Osteocyte (in vitro differentiated cells): ENCODE data around the gene FBXO48. TPM values are rescaled to one million over a fixed set of nuclear protein-coding genes. Genes with fewer than 3 reads are reported as not detected.
A peak's percentile ranks its signal among the peaks of the same experiment; 100 is the strongest.

Source experiments
- DNase-seq: peaks from one replicate; pipeline ENCODE4 v3.0.0; 2021; ENCODE audit warnings: mixed read lengths; ENCODE audit not compliant: unreplicated experiment; ENCODE audit errors: extremely low spot score
- H3K27ac Mint-ChIP-seq: one replicate; pipeline ENCODE4 v1.8.0; 2021; ENCODE audit warnings: mild to moderate bottlenecking, mixed read lengths; ENCODE audit not compliant: unreplicated experiment
- H3K27me3 Mint-ChIP-seq: one replicate; pipeline ENCODE4 v1.8.0; 2021; ENCODE audit warnings: mixed read lengths; ENCODE audit not compliant: unreplicated experiment
- H3K36me3 Mint-ChIP-seq: one replicate; pipeline ENCODE4 v1.8.0; 2021; ENCODE audit warnings: mixed read lengths; ENCODE audit not compliant: unreplicated experiment
- H3K4me1 Mint-ChIP-seq: one replicate; pipeline ENCODE4 v1.8.0; 2021; ENCODE audit warnings: mixed read lengths; ENCODE audit not compliant: unreplicated experiment
- H3K4me3 Mint-ChIP-seq: one replicate; pipeline ENCODE4 v1.8.0; 2021; ENCODE audit warnings: mild to moderate bottlenecking, moderate library complexity, mixed read lengths; ENCODE audit not compliant: unreplicated experiment
- H3K9me3 Mint-ChIP-seq: one replicate; pipeline ENCODE4 v1.8.0; 2021; ENCODE audit warnings: mixed read lengths; ENCODE audit not compliant: unreplicated experiment
- CTCF ChIP-seq: fragments of 200-600 bp; sonication (generic); IDR thresholded peaks from 2 replicates; pipeline ENCODE4 v1.5.0; 2021; ENCODE audit warnings: antibody characterized with exemption, mild to moderate bottlenecking, moderate library complexity
- total RNA-seq: library from RNA; stranded (reverse); gene quantifications from 2 replicates; pipeline ENCODE4 v1.2.1, GENCODE V29; 2021

The FBXO48 gene
- total RNA-seq, 1 donor from 2014 or later = 0.81 TPM

GRCh38 chr2:68438455-68439303, 28.4 kb downstream of the FBXO48 start:
- H3K27me3 Mint-ChIP-seq = peaks cover 16% of the 10 kb centered on the region
- H3K9me3 Mint-ChIP-seq = no peaks in the 10 kb centered on the region
- no peak overlapping the region for H3K27ac Mint-ChIP-seq
- H3K4me1 Mint-ChIP-seq = peaks cover 23% of the 10 kb centered on the region
- no peak overlapping the region for H3K4me3 Mint-ChIP-seq
- no peak for TF ChIP-seq CTCF
- DNase-seq = no peak
- no peaks in the 10 kb centered on the region for H3K36me3 Mint-ChIP-seq

- no peak for TF ChIP-seq CTCF
- no peak for DNase-seq
- Mint-ChIP-seq H3K4me1 (peaks cover 23% of the 10 kb centered on the region), H3K4me3 (no peak overlapping the region), H3K27me3 (peaks cover 8% of the 10 kb centered on the region), H3K36me3 (no peaks in the 10 kb centered on the region), H3K27ac (peak overlapping the region; percentile 85), H3K9me3 (no peaks in the 10 kb centered on the region)
Measured at GRCh38 chr2:68436270-68436669, 30.8 kb downstream of the FBXO48 start.

- H3K36me3 Mint-ChIP-seq = no peaks in the 10 kb centered on the region
- H3K4me1 Mint-ChIP-seq = peaks cover 23% of the 10 kb centered on the region
- H3K27me3 Mint-ChIP-seq = peaks cover 8% of the 10 kb centered on the region
- peak overlapping the region; percentile 85 for H3K27ac Mint-ChIP-seq
- H3K9me3 Mint-ChIP-seq = no peaks in the 10 kb centered on the region
- no peak for TF ChIP-seq CTCF
- no peak for DNase-seq
- no peak overlapping the region for H3K4me3 Mint-ChIP-seq
Measured at GRCh38 chr2:68435615-68436014, 31.5 kb downstream of the FBXO48 start.

- DNase-seq = no peak
- H3K36me3 Mint-ChIP-seq = no peaks in the 10 kb centered on the region
- no peaks in the 10 kb centered on the region for H3K9me3 Mint-ChIP-seq
- peak overlapping the region; percentile 85 for H3K27ac Mint-ChIP-seq
- no peak overlapping the region for H3K4me3 Mint-ChIP-seq
- H3K4me1 Mint-ChIP-seq = peaks cover 23% of the 10 kb centered on the region
- H3K27me3 Mint-ChIP-seq = peaks cover 10% of the 10 kb centered on the region
- TF ChIP-seq CTCF = no peak
Measured at GRCh38 chr2:68434981-68435380, 32.1 kb downstream of the FBXO48 start.
